CD4-positive, alpha-beta T cell treated with Interleukin-4 for 4 hours (primary cell): ENCODE measurements around the gene C10orf71.

ENCODE experiments used
- DNase-seq: peaks from one replicate; pipeline ENCODE4 v3.0.0-alpha.2; 2020

C10orf71 gene

DNA sequence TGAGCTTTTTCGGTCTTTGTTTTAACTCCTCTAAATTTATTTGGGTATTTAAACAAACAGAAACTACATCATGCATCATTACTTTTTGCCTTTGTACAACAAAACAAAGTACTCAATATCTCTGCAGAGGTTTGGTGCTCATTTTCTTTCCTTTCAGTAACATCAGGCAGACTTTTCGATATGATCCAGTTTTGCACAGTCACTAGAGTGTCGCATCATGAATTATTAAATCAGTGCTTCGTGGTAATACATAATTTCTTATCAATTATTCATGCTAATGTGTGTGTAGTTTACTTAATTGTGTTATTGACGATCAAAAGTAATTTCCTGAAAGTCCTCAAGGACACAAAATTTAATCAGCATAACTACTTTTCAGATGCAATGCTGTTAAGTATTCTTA lies 65.1 kb downstream of the C10orf71 start:
- no peak for DNase-seq

DNA sequence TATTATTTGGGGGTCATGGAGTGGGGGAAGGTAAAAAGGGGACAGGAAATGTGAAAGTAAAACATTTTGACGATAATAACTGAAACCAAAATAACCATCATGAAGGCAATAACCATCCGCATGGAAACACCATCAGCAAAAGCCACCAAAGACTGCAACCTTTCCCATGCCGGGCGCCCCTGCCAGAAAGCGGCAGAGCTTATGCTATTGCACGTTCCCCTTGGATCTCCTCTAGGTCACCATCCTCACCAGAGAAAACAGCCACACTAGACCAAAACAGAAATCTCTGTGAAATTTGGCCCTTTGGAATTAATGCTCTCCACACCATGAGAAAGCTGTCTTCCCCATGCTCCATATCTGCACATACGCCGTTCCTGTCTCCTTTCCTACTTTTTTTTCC lies 65.8 kb downstream of the C10orf71 start:
- DNase-seq = no peak

DNA sequence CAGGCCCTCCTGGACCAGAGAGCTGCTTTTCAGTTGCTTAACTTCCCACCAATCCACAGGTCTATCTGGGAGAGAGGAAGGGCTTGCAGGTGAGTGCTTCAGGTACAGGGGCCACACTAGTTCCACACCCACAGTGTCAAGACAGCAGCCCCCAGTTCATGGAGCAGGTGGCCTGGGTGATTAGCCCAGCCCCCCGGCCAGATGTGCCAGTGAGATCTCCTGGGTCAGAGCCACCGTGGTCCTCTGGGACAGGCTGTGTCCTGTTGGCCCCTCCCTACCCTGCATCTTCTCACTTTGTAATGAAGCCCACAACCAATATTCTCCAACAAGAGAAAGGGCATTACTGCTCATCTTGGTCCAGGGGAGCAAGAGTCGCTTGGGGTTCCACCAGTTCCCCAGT lies 66.3 kb downstream of the C10orf71 start:
- no peak for DNase-seq

DNA sequence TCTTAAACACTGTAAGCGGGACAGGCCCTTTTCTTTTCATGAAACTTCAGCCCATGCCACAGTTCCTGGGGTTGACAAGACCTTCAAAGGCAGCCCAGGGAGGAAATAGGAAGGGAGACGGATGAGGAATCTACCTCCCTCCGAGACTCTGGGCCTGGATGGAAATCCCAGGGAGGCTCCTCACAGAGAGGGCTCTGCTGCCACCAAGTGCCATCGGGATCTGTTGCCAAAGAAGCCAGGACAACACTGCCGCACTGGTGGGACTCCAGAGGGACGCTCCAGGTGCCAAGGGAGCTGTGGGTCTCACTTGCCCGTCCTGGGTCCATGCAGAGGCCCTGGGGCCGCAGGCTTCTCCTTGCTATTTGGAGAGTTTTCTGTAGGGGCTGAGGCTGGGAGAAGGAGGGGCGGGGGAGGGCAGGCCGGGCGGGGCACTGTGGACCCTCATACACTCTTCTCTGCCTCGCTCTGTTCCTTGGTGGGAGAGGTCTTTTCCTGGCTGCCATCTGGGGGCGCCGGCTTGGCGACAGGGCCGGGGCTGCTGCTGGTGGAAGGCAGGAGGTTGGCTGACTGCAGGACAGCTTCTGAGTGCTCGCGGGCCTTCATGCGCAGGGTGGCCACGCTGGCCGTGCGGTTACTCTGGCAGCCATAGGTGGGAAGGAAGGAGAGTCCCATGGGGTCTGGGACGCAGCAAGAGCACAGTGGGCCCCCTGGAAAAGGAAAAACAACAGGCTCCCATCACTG lies 66.9 kb downstream of the C10orf71 start:
- no peak for DNase-seq

DNA sequence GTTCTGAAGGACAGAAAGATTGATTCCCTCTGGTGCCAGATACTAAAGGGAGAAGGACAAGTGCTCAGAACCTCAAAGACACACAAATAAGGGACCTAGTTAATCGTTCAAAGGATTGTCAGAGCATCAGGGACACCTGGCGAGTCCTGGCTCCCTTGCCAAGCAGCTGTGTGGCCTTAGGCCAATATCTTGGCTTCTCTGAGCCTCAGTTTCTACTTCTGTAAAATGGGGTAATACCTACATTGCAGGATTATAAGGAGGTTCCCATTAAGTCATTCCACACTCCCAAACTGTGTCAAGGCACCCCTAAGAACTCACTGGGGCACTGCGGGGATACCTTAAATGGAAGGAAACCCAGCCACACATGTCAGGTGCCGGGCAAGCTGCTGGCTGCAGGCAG lies 67.5 kb downstream of the C10orf71 start:
- DNase-seq = no peak

DNA sequence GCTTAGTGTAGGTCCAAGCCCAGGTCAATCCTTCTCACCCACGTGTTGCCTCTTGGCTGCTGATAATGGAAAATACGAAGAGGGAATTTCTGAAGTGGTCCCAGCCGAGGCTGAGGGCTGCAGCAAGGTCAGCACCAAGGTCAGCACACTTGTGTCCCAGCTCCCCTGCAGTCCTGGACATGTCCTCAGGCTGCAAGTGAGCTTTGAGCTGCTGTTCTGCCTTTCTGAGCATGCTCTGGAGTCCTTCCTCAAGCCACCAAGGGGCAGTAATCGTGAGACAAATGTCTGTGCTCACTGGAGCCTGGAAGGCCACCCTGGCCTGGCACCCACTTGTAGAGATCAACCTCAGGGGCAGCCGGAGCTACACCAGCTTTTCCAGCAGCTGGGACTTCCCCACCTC lies 68.6 kb downstream of the C10orf71 start:
- no peak for DNase-seq

DNA sequence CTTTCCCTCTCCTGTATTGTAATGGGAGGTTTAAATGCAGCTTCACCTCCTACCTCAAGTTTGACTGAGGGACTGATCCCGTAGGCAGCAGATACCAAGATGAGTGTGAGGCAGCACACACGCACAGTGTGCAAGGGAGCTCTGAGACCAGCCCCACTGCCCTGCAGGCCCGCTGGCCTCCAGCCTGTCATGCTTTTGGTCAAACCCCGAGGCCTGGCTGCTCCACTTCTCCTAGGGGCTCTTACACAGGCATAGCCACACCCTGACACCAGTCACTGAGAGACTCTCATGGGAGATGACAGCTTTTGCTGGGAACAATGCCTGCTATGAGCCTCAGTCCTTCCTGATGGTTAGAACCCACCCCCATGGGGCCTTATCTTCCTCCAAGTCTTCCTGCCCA lies 69.3 kb downstream of the C10orf71 start:
- no peak for DNase-seq

DNA sequence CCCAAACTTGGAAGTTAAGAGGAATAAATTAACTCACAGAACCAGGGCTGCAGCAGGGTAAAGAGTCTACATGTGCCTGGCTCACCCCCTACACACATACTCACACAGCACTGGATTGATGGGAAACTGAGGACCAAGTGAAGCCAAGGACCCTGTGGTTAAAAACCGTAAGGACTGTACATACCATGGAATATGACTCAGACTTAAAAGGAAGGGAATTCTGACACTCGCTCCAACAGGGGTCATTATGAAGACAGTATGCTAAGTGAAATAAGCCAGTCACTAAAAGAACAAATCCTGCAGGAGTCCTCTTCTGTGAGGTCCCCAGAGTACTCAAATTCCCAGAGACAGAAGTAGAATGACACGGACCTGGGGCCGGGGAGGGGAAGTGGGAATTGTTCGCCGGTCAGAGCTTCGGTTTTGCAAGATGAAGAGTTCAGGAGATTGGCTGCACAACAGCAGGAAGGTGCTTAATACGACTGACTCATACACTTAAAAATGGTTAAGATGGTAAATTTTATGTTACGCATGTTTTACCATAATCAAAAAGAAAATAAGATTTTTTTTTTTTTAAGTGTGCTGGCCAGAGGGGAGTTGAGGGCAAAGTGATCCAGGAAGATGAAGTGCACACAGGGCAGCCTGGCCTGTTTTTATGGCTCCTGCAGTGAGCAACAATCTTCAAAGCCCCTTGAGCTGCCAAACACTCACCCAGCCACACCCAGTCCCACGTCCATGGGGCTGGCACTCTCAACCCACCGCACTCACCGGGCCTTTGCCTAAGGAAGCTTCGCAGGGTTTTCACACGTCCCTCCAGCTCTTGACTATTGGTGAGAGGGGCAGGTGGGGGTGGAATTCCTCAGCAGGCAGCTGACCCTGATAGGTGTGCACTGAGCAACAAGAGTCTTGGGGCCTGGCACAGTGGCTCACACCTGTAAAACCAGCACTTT lies 70.5 kb downstream of the C10orf71 start:
- DNase-seq = no peak

DNA sequence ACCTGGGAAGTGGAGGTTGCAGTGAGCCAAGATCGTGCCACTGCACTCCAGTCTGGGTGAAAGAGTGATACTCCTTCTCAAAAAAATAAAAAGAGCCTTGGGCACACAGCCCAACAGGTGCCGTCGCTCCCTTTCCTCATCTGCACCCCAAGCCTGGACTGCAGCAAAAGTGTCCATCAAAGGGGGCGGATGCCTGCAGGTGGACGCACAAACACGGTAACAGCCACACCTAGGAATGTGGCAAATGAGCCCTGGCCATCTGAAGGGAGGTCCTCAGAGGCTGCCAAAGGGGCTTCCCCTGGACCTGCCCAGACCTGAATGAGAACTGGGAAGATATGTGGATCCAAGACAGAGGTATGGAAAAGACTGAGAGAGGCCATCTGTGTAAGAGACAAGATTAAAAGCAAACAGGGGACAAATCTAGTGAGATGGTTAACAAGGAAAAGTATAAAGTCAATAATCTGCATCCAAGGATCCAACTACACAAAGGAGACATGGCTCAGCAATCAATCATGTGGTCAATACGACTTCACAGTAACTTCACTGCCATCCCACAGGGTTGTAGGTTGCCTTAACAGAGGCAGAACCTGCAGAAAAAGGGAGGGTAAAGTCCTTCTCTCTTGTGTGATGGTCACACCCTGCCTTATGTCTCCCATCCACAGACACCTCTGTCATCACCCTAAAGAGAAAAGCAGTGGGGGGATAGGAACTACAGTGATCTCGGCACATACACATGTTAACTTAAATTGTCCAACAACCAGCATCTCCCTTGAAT lies 71.5 kb downstream of the C10orf71 start:
- DNase-seq = no peak

DNA sequence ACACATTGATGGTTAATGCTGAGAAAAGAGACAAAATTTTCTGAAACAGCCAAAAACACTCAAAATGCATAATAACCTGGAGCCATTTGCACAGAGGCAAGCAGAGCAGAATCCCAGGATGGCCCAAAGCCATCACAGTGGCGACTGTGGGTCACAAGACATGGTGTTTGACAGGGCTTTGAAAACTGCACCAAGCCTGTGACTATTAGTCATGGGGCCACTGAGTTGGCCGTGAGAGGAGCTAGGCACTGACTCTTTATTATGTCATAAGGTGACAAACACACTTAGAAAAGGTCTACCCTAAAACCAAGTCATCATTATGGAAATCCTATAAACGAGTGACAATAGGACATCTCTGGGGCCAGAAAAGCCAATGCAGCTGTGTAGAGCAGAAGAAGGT lies 73.0 kb downstream of the C10orf71 start:
- no peak for DNase-seq

DNA sequence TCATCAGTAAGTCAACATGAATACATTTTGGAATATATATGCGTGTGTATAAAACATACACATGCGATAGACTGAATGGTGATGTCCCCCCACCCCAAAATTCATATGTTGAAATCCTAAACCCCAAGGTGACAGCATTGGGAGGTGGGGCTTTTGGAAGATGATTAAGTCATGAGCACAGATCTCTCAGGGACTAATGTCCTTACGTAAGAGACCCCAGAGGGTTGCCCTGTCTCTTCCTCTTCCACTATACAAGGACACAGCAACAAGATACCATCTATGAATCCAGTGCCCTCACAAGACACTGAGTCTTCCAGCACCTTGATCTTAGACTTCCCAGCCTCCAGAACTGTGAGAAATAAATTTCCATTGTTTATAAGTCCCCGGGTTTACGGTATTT lies 74.4 kb downstream of the C10orf71 start:
- DNase-seq = no peak

DNA sequence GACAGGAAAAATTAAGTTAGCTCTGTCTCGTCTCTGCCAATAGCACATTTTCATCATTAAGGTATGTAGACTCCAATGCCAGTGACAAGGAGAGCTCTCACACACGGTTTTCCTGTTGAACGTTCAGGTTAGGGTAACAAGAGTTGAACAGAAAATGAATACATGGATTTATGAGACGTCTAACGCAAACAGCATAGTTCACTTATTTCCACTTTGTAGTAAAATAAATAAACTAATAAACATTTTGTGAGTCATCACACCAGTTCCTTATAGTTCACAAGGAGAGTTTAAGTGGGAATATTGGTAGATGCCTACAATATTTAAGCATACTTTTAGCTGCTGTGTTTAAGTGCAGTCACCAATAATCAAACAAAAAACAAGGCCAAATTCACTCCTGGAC lies 75.8 kb downstream of the C10orf71 start:
- no peak for DNase-seq

DNA sequence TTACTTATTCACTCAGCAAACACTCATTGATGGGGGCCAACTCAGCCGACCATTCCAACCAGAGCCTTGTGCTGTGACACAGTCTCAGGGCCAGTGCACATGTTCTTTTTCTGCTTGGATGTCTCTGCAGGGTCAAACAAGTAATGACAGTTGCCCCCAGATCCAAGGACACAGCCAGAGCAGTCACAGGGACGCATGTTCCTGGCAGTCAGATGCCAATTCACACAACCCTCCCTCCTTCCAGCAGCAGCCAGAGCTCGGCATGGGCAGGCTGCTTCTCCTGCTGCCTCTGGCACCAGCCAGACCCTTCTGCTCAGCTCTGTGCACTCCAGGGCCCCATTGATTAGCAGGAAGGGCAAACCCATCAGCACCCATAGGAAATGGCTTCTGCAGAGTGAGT lies 76.6 kb downstream of the C10orf71 start:
- DNase-seq = no peak
